Parathyroid adenoma (tissue), 2 donors: ENCODE measurements around the gene SNX20.

ENCODE experiments used
- H2AFZ ChIP-seq: fragments of 300-600 bp; sonication (generic); one replicate; pipeline ENCODE4 v1.7.0; 2017; ENCODE audit warnings: antibody characterized with exemption, mild to moderate bottlenecking
- H3K27ac ChIP-seq: fragments of 300-600 bp; sonication (generic); one replicate; pipeline ENCODE4 v1.7.0; 2017
- H3K27me3 ChIP-seq: fragments of 300-600 bp; sonication (generic); one replicate; pipeline ENCODE4 v1.7.0; 2017; ENCODE audit warnings: low read length; ENCODE audit not compliant: control insufficient read depth, insufficient read depth
- H3K36me3 ChIP-seq: fragments of 300-600 bp; sonication (generic); one replicate; pipeline ENCODE4 v1.7.0; 2017; ENCODE audit warnings: low read length; ENCODE audit not compliant: control insufficient read depth, insufficient read depth
- H3K4me1 ChIP-seq: fragments of 300-600 bp; sonication (generic); one replicate; pipeline ENCODE4 v1.7.0; 2017; ENCODE audit warnings: control low read depth
- H3K4me2 ChIP-seq: fragments of 300-600 bp; sonication (generic); one replicate; pipeline ENCODE4 v1.7.0; 2017; ENCODE audit warnings: low read length
- H3K4me3 ChIP-seq: fragments of 300-600 bp; sonication (generic); one replicate; pipeline ENCODE4 v1.7.0; 2017; ENCODE audit warnings: low read depth, low read length
- H3K79me2 ChIP-seq: fragments of 300-600 bp; sonication (generic); one replicate; pipeline ENCODE4 v1.7.0; 2017; ENCODE audit warnings: control low read depth
- H3K9ac ChIP-seq: fragments of 300-600 bp; sonication (generic); one replicate; pipeline ENCODE4 v1.7.0; 2017; ENCODE audit warnings: mild to moderate bottlenecking
- H3K9me3 ChIP-seq: fragments of 300-600 bp; sonication (generic); one replicate; pipeline ENCODE4 v1.7.0; 2017; ENCODE audit warnings: low read length; ENCODE audit not compliant: control insufficient read depth
- CTCF ChIP-seq: fragments of 300-600 bp; sonication (generic); IDR thresholded peaks from one replicate; pipeline ENCODE4 v1.7.0; 2017; ENCODE audit warnings: antibody characterized with exemption, mild to moderate bottlenecking
- donor health status: primary hyperparathyroidism.

The SNX20 gene

GRCh38 chr16:50705436-50706110, 24.5 kb upstream of the SNX20 start:
- Histone ChIP-seq H3K4me2 (no peak overlapping the region), H3K27ac (no peak overlapping the region)
- TF ChIP-seq CTCF, result no peak

GRCh38 chr16:50704245-50704644, 23.1 kb upstream of the SNX20 start:
- Histone ChIP-seq H3K9ac (no peak overlapping the region), H2AFZ (no peak overlapping the region), H3K4me2 (no peak overlapping the region), H3K4me1 (no peaks in the 10 kb centered on the region), H3K4me3 (no peak overlapping the region), H3K27ac (no peak overlapping the region), H3K9me3 (no peaks in the 10 kb centered on the region), H3K27me3 (no peaks in the 10 kb centered on the region), H3K79me2 (no peaks in the 10 kb centered on the region), H3K36me3 (no peaks in the 10 kb centered on the region)
- no peak for TF ChIP-seq CTCF

More at GRCh38 chr16:50705436-50706110, 24.5 kb upstream of the SNX20 start:
- Histone ChIP-seq H3K9me3 (no peaks in the 10 kb centered on the region), H3K79me2 (no peaks in the 10 kb centered on the region), H3K36me3 (no peaks in the 10 kb centered on the region), H3K9ac (no peak overlapping the region), H3K4me3 (no peak overlapping the region), H2AFZ (no peak overlapping the region), H3K4me1 (no peaks in the 10 kb centered on the region), H3K27me3 (no peaks in the 10 kb centered on the region)

- Histone ChIP-seq H3K27ac (no peak overlapping the region), H3K36me3 (no peaks in the 10 kb centered on the region), H3K4me1 (peaks cover 3% of the 10 kb centered on the region), H3K9ac (no peak overlapping the region), H2AFZ (no peak overlapping the region), H3K4me2 (no peak overlapping the region), H3K4me3 (no peak overlapping the region), H3K9me3 (no peaks in the 10 kb centered on the region), H3K79me2 (no peaks in the 10 kb centered on the region), H3K27me3 (no peaks in the 10 kb centered on the region)
- TF ChIP-seq CTCF, result no peak
Measured at GRCh38 chr16:50702725-50703124, 21.6 kb upstream of the SNX20 start.

GRCh38 chr16:50699326-50700159, 18.4 kb upstream of the SNX20 start:
- Histone ChIP-seq H3K4me3 (no peak overlapping the region), H3K79me2 (no peaks in the 10 kb centered on the region), H3K27me3 (no peaks in the 10 kb centered on the region), H2AFZ (no peak overlapping the region), H3K9ac (no peak overlapping the region), H3K4me2 (no peak overlapping the region), H3K36me3 (no peaks in the 10 kb centered on the region), H3K4me1 (peaks cover 8% of the 10 kb centered on the region), H3K27ac (no peak overlapping the region), H3K9me3 (no peaks in the 10 kb centered on the region)
- TF ChIP-seq CTCF, result no peak
